ENCODE data around the gene SULT1A3. TPM values are rescaled to one million over a fixed set of nuclear protein-coding genes. Genes with fewer than 3 reads are reported as not detected.

The SULT1A3 gene
- total and polyA plus RNA-seq, 7 donors = 2.7 to 5.5 (median 4.6) TPM

GRCh38 chr16:30184096-30184890 is 14.8 kb upstream of the SULT1A3 start:
- intact Hi-C loops (cut with DNase I) = loop anchor here in 1 of 2 donors (5.0 kb wide), 3 partner anchors 62 to 142 kb away; partner anchors contain the start of genes MAPK3 and YPEL3
- WGBS, 3 donors = 36 to 40% (median 38%) methylated on average over 20 to 24 of the region's 24 CpGs
- H3K4me3 ChIP-seq = peak overlapping the region; percentile 79
- H3K9me3 ChIP-seq = no peaks in the 10 kb centered on the region
- no peak overlapping the region for H3K27ac ChIP-seq
- no peaks in the 10 kb centered on the region for H3K27me3 ChIP-seq (ENCODE audit: insufficient read depth in 3 of 3, low read length in 2 of 3)
- ATAC-seq (no peak), DNase-seq (peak; percentile 23 to 63)
- peaks cover 4% of the 10 kb centered on the region for H3K4me1 ChIP-seq
- no peak for TF ChIP-seq CTCF (IDR thresholded peaks at IDR 0.05)
- H3K36me3 ChIP-seq (ENCODE audit: insufficient read depth in 1 of 2, low read depth in 1 of 2) = no peaks in the 10 kb centered on the region

GRCh38 chr16:30184891-30185682 is 14.0 kb upstream of the SULT1A3 start:
- Histone ChIP-seq H3K4me3 (peak overlapping the region; percentile 79), H3K27me3 (ENCODE audit: insufficient read depth in 3 of 3, low read length in 2 of 3) (no peaks in the 10 kb centered on the region), H3K36me3 (ENCODE audit: insufficient read depth in 1 of 2, low read depth in 1 of 2) (no peaks in the 10 kb centered on the region), H3K9me3 (no peaks in the 10 kb centered on the region), H3K27ac (no peak overlapping the region), H3K4me1 (peaks cover 4% of the 10 kb centered on the region)
- no peak for ATAC-seq
- DNase-seq = peak; percentile 14 to 58
- 76 to 79% (median 76%) methylated on average over 13 of the region's 13 CpGs for WGBS, 3 donors
- intact Hi-C loops (cut with DNase I) = loop anchor here in 1 of 2 donors (5.0 kb wide), 3 partner anchors 63 to 143 kb away; partner anchors contain the start of genes MAPK3 and YPEL3
- no peak for TF ChIP-seq CTCF (IDR thresholded peaks at IDR 0.05)

GRCh38 chr16:30185683-30186421 is 13.2 kb upstream of the SULT1A3 start:
- intact Hi-C loops (cut with DNase I) = no loop called here
- ATAC-seq (peak in 1 of 4 donors; percentile 4), DNase-seq (peak; percentile 45 to 76)
- no peak for TF ChIP-seq CTCF (IDR thresholded peaks at IDR 0.05)
- WGBS, 3 donors = 66 to 71% (median 68%) methylated on average over 13 to 15 of the region's 15 CpGs
- Histone ChIP-seq H3K27ac (no peak overlapping the region), H3K36me3 (ENCODE audit: insufficient read depth in 1 of 2, low read depth in 1 of 2) (no peaks in the 10 kb centered on the region), H3K9me3 (no peaks in the 10 kb centered on the region), H3K4me3 (peak overlapping the region; percentile 11), H3K4me1 (peaks cover 4% of the 10 kb centered on the region), H3K27me3 (ENCODE audit: insufficient read depth in 3 of 3, low read length in 2 of 3) (no peaks in the 10 kb centered on the region)

GRCh38 chr16:30186444-30186781 is 12.6 kb upstream of the SULT1A3 start:
- Histone ChIP-seq H3K36me3 (ENCODE audit: insufficient read depth in 1 of 2, low read depth in 1 of 2) (no peaks in the 10 kb centered on the region), H3K4me1 (peaks cover 4% of the 10 kb centered on the region), H3K9me3 (no peaks in the 10 kb centered on the region), H3K4me3 (peak overlapping the region; percentile 11), H3K27ac (no peak overlapping the region), H3K27me3 (ENCODE audit: insufficient read depth in 3 of 3, low read length in 2 of 3) (no peaks in the 10 kb centered on the region)
- no peak for TF ChIP-seq CTCF (IDR thresholded peaks at IDR 0.05)
- intact Hi-C loops (cut with DNase I) = no loop called here
- ATAC-seq (no peak), DNase-seq (no peak)
- 75 to 88% (median 83%) methylated on average over 9 of the region's 9 CpGs for WGBS, 3 donors
